Right atrium auricular region (tissue), 2 donors: ENCODE results near the gene YBEY. TPM values are rescaled to one million over a fixed set of nuclear protein-coding genes. Genes with fewer than 3 reads are reported as not detected.

ENCODE experiments used
- DNase-seq: peaks from one replicate; pipeline ENCODE4 v3.0.0-alpha.2; 2019; ENCODE audit warnings: low spot score
- H3K27ac ChIP-seq, 2 donors: fragments of 200-600 bp; sonication (generic); 1 replicate in 1 of 2; 2 replicates in 1 of 2; pipeline ENCODE4 v1.5.1; 2016 to 2019
- H3K27me3 ChIP-seq, 2 donors: fragments of 200-600 bp; sonication (generic); one replicate each; pipeline versions ENCODE4 v1.5.1 to v1.6.0; 2017 to 2019
- H3K36me3 ChIP-seq: fragments of 200-600 bp; sonication (generic); one replicate; pipeline ENCODE4 v1.5.1; 2016
- H3K4me1 ChIP-seq, 2 donors: fragments of 200-600 bp; sonication (generic); one replicate each; pipeline versions ENCODE4 v1.5.1 to v1.6.0; 2017 to 2019
- H3K4me3 ChIP-seq, 2 donors: fragments of 200-600 bp; sonication (generic); 1 replicate in 1 of 2; 2 replicates in 1 of 2; pipeline ENCODE4 v1.5.1; 2017 to 2019; ENCODE audit warnings: mild to moderate bottlenecking in 1 of 2, moderate library complexity in 1 of 2
- H3K9me3 ChIP-seq, 2 donors: fragments of 200-600 bp; sonication (generic); one replicate each; pipeline ENCODE4 v1.5.1; 2019
- total RNA-seq, 2 donors: library from RNA; depleted of rRNA; stranded (reverse); fragments of >200 nt; gene quantifications; one replicate each; pipeline ENCODE4 v1.1.0, GENCODE V29; 2016
- TF ChIP-seq, protein P1 (sequence below), 2 donors: fragments of 200-600 bp; sonication (generic); IDR thresholded peaks; one replicate each; pipeline ENCODE4 v1.5.1; 2019; ENCODE audit warnings: antibody characterized with exemption in 2 of 2

YBEY gene
- total RNA-seq, 2 donors from 2014 or later: 11.0 to 22.1 TPM

DNA sequence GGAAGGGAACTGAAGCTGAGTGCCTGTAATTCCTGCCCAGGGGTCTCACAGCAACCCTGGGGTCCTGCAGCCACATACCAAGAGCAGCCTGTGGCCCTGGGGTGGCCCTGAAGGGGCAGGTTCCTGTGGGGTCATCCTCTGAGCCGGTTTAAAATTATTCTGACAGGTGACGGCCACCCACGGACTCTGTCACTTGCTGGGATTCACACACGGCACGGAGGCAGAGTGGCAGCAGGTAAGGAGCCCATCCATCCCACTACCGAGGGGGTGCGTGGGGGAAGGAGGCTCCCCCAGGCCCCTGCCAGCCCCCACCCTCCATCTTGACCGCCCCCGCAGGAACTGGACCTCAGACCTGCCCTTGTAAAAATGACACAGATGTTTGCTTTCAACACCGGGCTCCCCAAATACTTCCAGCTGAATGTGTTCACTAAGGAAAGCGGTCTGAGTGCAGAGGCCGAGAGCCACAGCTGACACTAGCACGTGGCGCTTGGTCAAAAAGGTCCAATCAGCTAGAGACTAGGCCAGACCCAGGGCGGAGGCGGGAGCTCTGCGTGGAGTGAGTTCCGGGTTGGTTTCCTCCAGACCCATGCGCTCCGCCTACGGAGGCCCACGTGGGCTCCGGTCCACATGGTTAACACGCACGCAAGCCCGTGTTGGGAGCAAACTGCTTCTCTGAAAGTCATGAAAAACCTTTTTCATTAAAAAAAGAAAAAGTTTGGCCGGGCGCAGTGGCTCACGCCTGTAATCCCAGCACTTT lies 10.0 kb downstream of the YBEY start:
- peak overlapping the region; percentile 60 to 63 for H3K27ac ChIP-seq
- no peaks in the 10 kb centered on the region for H3K9me3 ChIP-seq
- peak; percentile 94 for DNase-seq
- TF ChIP-seq, protein P1, sequence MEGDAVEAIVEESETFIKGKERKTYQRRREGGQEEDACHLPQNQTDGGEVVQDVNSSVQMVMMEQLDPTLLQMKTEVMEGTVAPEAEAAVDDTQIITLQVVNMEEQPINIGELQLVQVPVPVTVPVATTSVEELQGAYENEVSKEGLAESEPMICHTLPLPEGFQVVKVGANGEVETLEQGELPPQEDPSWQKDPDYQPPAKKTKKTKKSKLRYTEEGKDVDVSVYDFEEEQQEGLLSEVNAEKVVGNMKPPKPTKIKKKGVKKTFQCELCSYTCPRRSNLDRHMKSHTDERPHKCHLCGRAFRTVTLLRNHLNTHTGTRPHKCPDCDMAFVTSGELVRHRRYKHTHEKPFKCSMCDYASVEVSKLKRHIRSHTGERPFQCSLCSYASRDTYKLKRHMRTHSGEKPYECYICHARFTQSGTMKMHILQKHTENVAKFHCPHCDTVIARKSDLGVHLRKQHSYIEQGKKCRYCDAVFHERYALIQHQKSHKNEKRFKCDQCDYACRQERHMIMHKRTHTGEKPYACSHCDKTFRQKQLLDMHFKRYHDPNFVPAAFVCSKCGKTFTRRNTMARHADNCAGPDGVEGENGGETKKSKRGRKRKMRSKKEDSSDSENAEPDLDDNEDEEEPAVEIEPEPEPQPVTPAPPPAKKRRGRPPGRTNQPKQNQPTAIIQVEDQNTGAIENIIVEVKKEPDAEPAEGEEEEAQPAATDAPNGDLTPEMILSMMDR (IDR thresholded peaks at IDR 0.05): no peak
- H3K36me3 ChIP-seq: peaks cover 8% of the 10 kb centered on the region
- peaks cover 0 to 35% of the 10 kb centered on the region in 2 donors for H3K4me1 ChIP-seq
- H3K4me3 ChIP-seq: peak overlapping the region in 1 of 2 donors; percentile 54
- H3K27me3 ChIP-seq: no peaks in the 10 kb centered on the region

DNA sequence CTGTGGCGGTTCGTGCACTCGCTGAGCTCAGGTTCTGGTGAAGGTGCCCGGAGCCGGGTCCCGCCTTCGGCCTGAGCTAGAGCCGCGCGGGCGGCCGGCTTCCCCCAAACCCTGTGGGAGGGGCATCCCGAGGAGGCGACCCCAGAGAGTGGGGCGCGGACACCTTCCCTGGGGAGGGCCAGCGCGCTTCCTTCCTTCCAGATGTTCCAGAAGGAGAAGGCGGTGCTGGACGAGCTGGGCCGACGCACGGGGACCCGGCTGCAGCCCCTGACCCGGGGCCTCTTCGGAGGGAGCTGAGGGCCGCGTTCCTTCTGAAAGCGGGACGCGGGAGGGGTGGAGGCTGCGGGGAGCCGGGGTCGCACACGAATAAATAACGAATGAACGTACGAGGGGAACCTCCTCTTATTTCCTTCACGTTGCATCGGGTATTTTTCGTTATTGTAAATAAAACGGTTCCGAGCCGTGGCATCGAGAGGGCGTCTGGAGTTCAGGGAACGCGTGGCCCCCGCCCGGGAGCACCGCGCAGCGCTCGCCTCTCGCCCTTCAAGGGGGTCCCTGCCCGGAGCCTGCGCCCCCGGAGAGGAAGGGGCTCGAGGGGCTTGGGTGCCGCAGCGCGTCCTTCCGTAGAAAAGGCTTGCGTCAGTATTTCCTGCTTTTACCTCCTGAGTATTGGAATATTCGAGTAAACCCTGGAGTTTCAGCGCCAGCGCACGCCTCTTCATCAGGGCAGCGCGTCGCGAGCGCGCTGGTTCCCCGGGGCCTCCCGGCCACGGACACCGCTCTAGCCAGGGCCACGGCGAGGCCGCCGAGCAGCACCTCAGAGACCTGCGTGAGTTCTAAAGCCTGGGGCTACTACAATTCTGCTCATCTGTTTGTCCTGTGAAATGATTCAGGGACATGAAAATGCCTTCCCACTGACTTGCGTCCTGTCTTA lies 11.5 kb downstream of the YBEY start:
- H3K4me1 ChIP-seq: peaks cover 0 to 35% of the 10 kb centered on the region in 2 donors
- H3K27me3 ChIP-seq: no peaks in the 10 kb centered on the region
- H3K9me3 ChIP-seq: no peaks in the 10 kb centered on the region
- peak overlapping the region; percentile 28 to 54 for H3K4me3 ChIP-seq
- peak overlapping the region; percentile 57 to 63 for H3K27ac ChIP-seq
- TF ChIP-seq, protein P1 (IDR thresholded peaks at IDR 0.05): no peak
- no peak for DNase-seq
- no peaks in the 10 kb centered on the region for H3K36me3 ChIP-seq

DNA sequence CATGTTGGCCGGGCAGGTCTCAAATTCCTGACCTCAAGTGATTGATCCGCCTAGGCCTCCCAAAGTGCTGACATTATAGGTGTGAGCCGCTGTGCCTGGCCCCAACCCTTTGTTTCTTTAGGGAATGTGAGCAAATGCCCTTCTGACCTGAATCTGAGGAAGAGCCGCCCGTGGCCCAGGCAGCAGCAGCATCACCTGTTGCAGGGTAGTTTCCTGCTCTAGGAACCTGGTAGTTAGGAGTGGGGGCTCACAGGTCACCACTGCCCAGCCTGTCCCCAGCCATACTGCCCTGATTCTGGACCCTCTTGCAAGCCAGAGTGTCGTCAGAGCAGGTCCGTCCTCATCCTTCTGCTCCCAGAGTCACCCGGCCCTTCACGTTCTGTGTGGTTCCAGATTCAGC lies 13.0 kb downstream of the YBEY start:
- H3K27me3 ChIP-seq: no peaks in the 10 kb centered on the region
- H3K4me3 ChIP-seq: no peak overlapping the region
- H3K36me3 ChIP-seq: no peaks in the 10 kb centered on the region
- no peaks in the 10 kb centered on the region for H3K9me3 ChIP-seq
- peaks cover 0 to 35% of the 10 kb centered on the region in 2 donors for H3K4me1 ChIP-seq
- H3K27ac ChIP-seq: no peak overlapping the region
- no peak for DNase-seq
- TF ChIP-seq, protein P1 (IDR thresholded peaks at IDR 0.05): no peak

DNA sequence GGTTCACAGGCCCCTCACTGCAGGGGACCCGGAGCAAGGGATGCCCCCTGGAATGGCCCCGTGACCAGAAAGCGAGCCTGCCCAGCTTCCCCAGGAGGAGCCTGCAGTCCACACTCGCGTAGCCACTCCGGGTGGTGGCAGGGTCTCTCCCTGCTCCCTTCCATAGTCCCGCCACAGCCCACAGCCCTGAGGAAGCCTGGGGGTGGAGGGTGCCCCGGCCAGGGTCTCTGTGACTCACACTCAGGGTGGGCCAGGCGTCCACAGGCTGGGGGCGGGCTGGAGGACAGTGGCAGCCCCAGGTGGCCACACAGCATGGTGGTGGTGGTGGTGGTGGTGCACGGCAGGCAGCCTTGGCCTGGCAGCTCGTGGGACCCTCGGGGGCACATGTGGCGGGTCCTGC lies 15.6 kb downstream of the YBEY start:
- TF ChIP-seq, protein P1 (IDR thresholded peaks at IDR 0.05): no peak
- Histone ChIP-seq H3K4me1 (peaks cover 0 to 14% of the 10 kb centered on the region in 2 donors), H3K4me3 (no peak overlapping the region), H3K27me3 (no peaks in the 10 kb centered on the region), H3K36me3 (no peaks in the 10 kb centered on the region), H3K27ac (no peak overlapping the region), H3K9me3 (no peaks in the 10 kb centered on the region)
- DNase-seq: no peak

DNA sequence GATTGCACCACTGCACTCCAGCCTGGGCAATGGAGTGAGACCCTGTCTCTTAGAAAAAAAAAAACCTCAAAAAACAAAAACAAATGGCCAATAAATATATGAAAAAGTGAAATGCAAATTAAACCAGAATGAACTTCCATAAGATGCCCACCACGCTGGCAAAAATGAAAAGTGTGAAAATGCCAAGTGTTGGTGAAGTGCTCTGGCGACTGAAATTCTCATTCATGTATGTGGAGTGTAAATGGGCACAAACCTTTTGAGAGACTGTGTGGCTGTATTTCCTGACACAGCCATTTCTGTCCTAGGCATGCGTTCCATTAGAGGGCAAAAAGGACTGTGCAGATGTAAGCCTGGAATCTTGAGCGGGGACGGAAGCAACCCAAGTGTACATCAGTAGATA lies 18.3 kb downstream of the YBEY start:
- no peak for DNase-seq
- H3K4me1 ChIP-seq: no peaks in the 10 kb centered on the region
- H3K27ac ChIP-seq: no peak overlapping the region
- H3K36me3 ChIP-seq: no peaks in the 10 kb centered on the region
- no peaks in the 10 kb centered on the region for H3K27me3 ChIP-seq
- TF ChIP-seq, protein P1 (IDR thresholded peaks at IDR 0.05): no peak
- H3K4me3 ChIP-seq: no peak overlapping the region
- no peaks in the 10 kb centered on the region for H3K9me3 ChIP-seq
